Measurements from ENCODE around the gene SORD.

- TF ChIP-seq POLR2AphosphoS5 (IDR thresholded peaks at IDR 0.05; ENCODE audit: low read depth, low read length) (no peak), POLR2A (IDR thresholded peaks at IDR 0.05; ENCODE audit: low read depth, low read length) (no peak)
Observed at GRCh38 chr15:45123397-45123796, 100.4 kb downstream of the SORD start.

Data from GM12892 (cell line).